IMR-90 (cell line): ENCODE data around the gene ASB5. TPM values are rescaled to one million over a fixed set of nuclear protein-coding genes. Genes with fewer than 3 reads are reported as not detected.

ENCODE experiments used
- ATAC-seq: fragments of 200-7000 bp; cut with Tn5 transposase; 2 replicates; pipeline ENCODE4 v1.9.1; 2020; ENCODE audit warnings: low read depth, mild to moderate bottlenecking, moderate library complexity
- BruUV-seq: library from RNA; stranded (reverse); fragments of 400-500 nt; replicated peaks from 2 replicates; lab custom pipeline; 2021; lab: Mats Ljungman, UMichigan
- CTCF ChIA-PET: fragments of 300-600 bp; formaldehyde crosslinking; extraction: SDS; loops from one replicate; lab custom pipeline; 2021; ENCODE audit warnings: antibody characterized with exemption; lab: Yijun Ruan, JAX
- POLR2A ChIA-PET: fragments of 300-600 bp; sonication (Branson Sonifier 250); formaldehyde crosslinking; loops from one replicate; lab custom pipeline; 2022; ENCODE audit warnings: antibody characterized with exemption; ENCODE audit not compliant: unreplicated experiment; lab: Charles Lee
- DNase-seq: peaks from one replicate; pipeline ENCODE4 v3.0.0; 2013
- H2AFZ ChIP-seq: replicated peaks from 2 replicates; pipeline ENCODE3; 2013; ENCODE audit warnings: low read length, mild to moderate bottlenecking; ENCODE audit not compliant: poor library complexity
- H2AK5ac ChIP-seq: 2 replicates; pipeline ENCODE4 v1.6.1; 2013; ENCODE audit warnings: low read depth, low read length, inconsistent platforms
- H2AK9ac ChIP-seq: replicated peaks from 2 replicates; pipeline ENCODE3; 2013; ENCODE audit warnings: mild to moderate bottlenecking, low read depth, low read length, moderate library complexity; ENCODE audit not compliant: poor library complexity
- H2BK120ac ChIP-seq: 2 replicates; pipeline ENCODE4 v1.6.1; 2013; ENCODE audit warnings: low read depth, low read length, inconsistent platforms
- H2BK15ac ChIP-seq: 3 replicates; pipeline ENCODE4 v1.6.1; 2013; ENCODE audit warnings: low read depth, low read length, inconsistent platforms
- H2BK20ac ChIP-seq: 2 replicates; pipeline ENCODE4 v1.6.1; 2013; ENCODE audit warnings: low read depth, mild to moderate bottlenecking, inconsistent platforms, low read length, moderate library complexity
- H2BK5ac ChIP-seq: 2 replicates; pipeline ENCODE4 v1.6.1; 2013; ENCODE audit warnings: mild to moderate bottlenecking, low read depth, low read length, inconsistent platforms; ENCODE audit not compliant: poor library complexity, severe bottlenecking
- H3K14ac ChIP-seq: replicated peaks from 2 replicates; pipeline ENCODE4 v1.6.1; 2013; ENCODE audit warnings: low read depth, low read length, inconsistent platforms
- H3K18ac ChIP-seq: 2 replicates; pipeline ENCODE4 v1.6.1; 2013; ENCODE audit warnings: low read depth, low read length, control low read depth
- H3K23ac ChIP-seq: 2 replicates; pipeline ENCODE4 v1.6.1; 2013; ENCODE audit warnings: low read depth, low read length, inconsistent platforms
- H3K27ac ChIP-seq: 2 replicates; pipeline ENCODE4 v1.5.1; 2013; ENCODE audit warnings: mild to moderate bottlenecking, control low read depth, low read length; ENCODE audit not compliant: insufficient read depth
- H3K27me3 ChIP-seq: 2 replicates; pipeline ENCODE4 v1.6.1; 2013; ENCODE audit warnings: low read length; ENCODE audit not compliant: control insufficient read depth, insufficient read depth
- H3K36me3 ChIP-seq: 2 replicates; pipeline ENCODE4 v1.6.1; 2013; ENCODE audit warnings: low read length, mixed read lengths; ENCODE audit not compliant: control insufficient read depth, insufficient read depth
- H3K4ac ChIP-seq: 2 replicates; pipeline ENCODE4 v1.6.1; 2013; ENCODE audit warnings: low read depth, low read length, inconsistent platforms
- H3K4me1 ChIP-seq: 2 replicates; pipeline ENCODE4 v1.6.1; 2013; ENCODE audit warnings: low read length, mixed read lengths; ENCODE audit not compliant: control insufficient read depth, insufficient read depth
- H3K4me2 ChIP-seq: 2 replicates; pipeline ENCODE4 v1.6.1; 2013; ENCODE audit warnings: low read depth, mild to moderate bottlenecking, control low read depth, low read length, moderate library complexity
- H3K4me3 ChIP-seq: 2 replicates; pipeline ENCODE4 v1.5.1; 2013; ENCODE audit warnings: low read depth, mild to moderate bottlenecking, control low read depth, low read length, moderate library complexity; ENCODE audit not compliant: insufficient read depth
- H3K56ac ChIP-seq: 2 replicates; pipeline ENCODE4 v1.6.1; 2013; ENCODE audit warnings: low read length, inconsistent platforms; ENCODE audit not compliant: insufficient read depth; ENCODE audit errors: extremely low read depth
- H3K79me1 ChIP-seq, 2 experiments: 2 replicates each; pipeline ENCODE4 v1.6.1; 2013; ENCODE audit warnings: low read length in 2 of 2, inconsistent platforms in 1 of 2, low read depth in 1 of 2
- H3K9ac ChIP-seq: 2 replicates; pipeline ENCODE4 v1.6.1; 2013; ENCODE audit warnings: low read depth, low read length, control low read depth
- H3K9me1 ChIP-seq: 2 replicates; pipeline ENCODE4 v1.6.1; 2013; ENCODE audit warnings: low read length, inconsistent platforms; ENCODE audit not compliant: insufficient read depth
- H3K9me3 ChIP-seq: 2 replicates; pipeline ENCODE4 v1.6.1; 2013; ENCODE audit warnings: low read length; ENCODE audit not compliant: control insufficient read depth, insufficient read depth
- H4K20me1 ChIP-seq: 2 replicates; pipeline ENCODE4 v1.6.1; 2013; ENCODE audit warnings: low read length, inconsistent platforms; ENCODE audit not compliant: insufficient read depth
- H4K5ac ChIP-seq: 2 replicates; pipeline ENCODE4 v1.6.1; 2013; ENCODE audit warnings: mild to moderate bottlenecking, low read depth, low read length, control low read depth
- H4K8ac ChIP-seq, 2 experiments: 2 replicates each; pipeline ENCODE4 v1.6.1; 2013; ENCODE audit warnings: low read depth in 2 of 2, low read length in 2 of 2, control low read depth in 1 of 2, inconsistent platforms in 1 of 2
- H4K91ac ChIP-seq: 2 replicates; pipeline ENCODE4 v1.6.1; 2013; ENCODE audit warnings: low read depth, low read length, inconsistent platforms; ENCODE audit not compliant: insufficient read depth
- CEBPB ChIP-seq: IDR thresholded peaks from 2 replicates; pipeline ENCODE4 v1.6.1; 2012; ENCODE audit warnings: low read depth, low read length, improper control_type of control experiment
- CHD1 ChIP-seq: IDR thresholded peaks from 2 replicates; pipeline ENCODE4 v1.6.1; 2012; ENCODE audit warnings: low read depth, low read length, improper control_type of control experiment
- CTCF ChIP-seq: conservative IDR thresholded peaks from 2 replicates; pipeline ENCODE4 v1.5.1; 2012; ENCODE audit warnings: mild to moderate bottlenecking, low read depth, low read length, improper control_type of control experiment
- ELK1 ChIP-seq: fragments of 150-350 bp; IDR thresholded peaks from 2 replicates; pipeline ENCODE4 v1.6.1; 2016; ENCODE audit warnings: low read depth, mild to moderate bottlenecking, low read length, moderate library complexity, borderline replicate concordance
- FOS ChIP-seq: fragments of 150-350 bp; IDR thresholded peaks from 2 replicates; pipeline ENCODE4 v1.6.1; 2016; ENCODE audit warnings: low read depth, low read length
- MAFK ChIP-seq: IDR thresholded peaks from 2 replicates; pipeline ENCODE4 v1.6.1; 2012; ENCODE audit warnings: low read depth, low read length, improper control_type of control experiment
- MAZ ChIP-seq: IDR thresholded peaks from 2 replicates; pipeline ENCODE4 v1.6.1; 2012; ENCODE audit warnings: low read depth, mild to moderate bottlenecking, low read length, improper control_type of control experiment, moderate library complexity, borderline replicate concordance
- MXI1 ChIP-seq: IDR thresholded peaks from 2 replicates; pipeline ENCODE4 v1.6.1; 2012; ENCODE audit warnings: low read depth, mild to moderate bottlenecking, low read length, moderate library complexity, borderline replicate concordance
- NFE2L2 ChIP-seq: fragments of 150-350 bp; IDR thresholded peaks from 2 replicates; pipeline ENCODE4 v1.6.1; 2016; ENCODE audit warnings: low read depth, mild to moderate bottlenecking, low read length
- RAD21 ChIP-seq: IDR thresholded peaks from 2 replicates; pipeline ENCODE4 v1.6.1; 2012; ENCODE audit warnings: low read length, improper control_type of control experiment
- RCOR1 ChIP-seq: IDR thresholded peaks from 2 replicates; pipeline ENCODE4 v1.6.1; 2012; ENCODE audit warnings: mild to moderate bottlenecking, low read length, improper control_type of control experiment; ENCODE audit not compliant: insufficient replicate concordance
- RFX5 ChIP-seq: IDR thresholded peaks from 2 replicates; pipeline ENCODE4 v1.8.0; 2012; ENCODE audit warnings: low read depth, mild to moderate bottlenecking, low read length, moderate library complexity
- SMC3 ChIP-seq: fragments of 150-350 bp; IDR thresholded peaks from 2 replicates; pipeline ENCODE4 v1.6.1; 2016; ENCODE audit warnings: low read depth, mild to moderate bottlenecking, antibody characterized with exemption, low read length, moderate library complexity
- dilution Hi-C: fragments of 300-500 bp; cut with HindIII; formaldehyde crosslinking; loops from one replicate; pipeline ENCODE4 v1.14.3; 2018; ENCODE audit warnings: low sequenced_read_pairs; ENCODE audit not compliant: unreplicated experiment
- in situ Hi-C: fragments of 300-500 bp; cut with MboI; formaldehyde crosslinking; loops from 3 replicates; pipeline ENCODE4 v1.14.3; 2019; ENCODE audit warnings: low sequenced_read_pairs, inconsistent platforms, mixed read lengths
- intact Hi-C: fragments of 100-400 bp; cut with micrococcal nuclease; formaldehyde crosslinking; loops from 2 replicates; pipeline ENCODE4 v1.10.0; 2022
- polyA plus RNA-seq, 3 experiments: library from polyadenylated mRNA; depleted of rRNA; stranded (reverse); fragments of >200 nt; gene quantifications; 2 replicates each; pipeline ENCODE4 v1.2.3, GENCODE V29; 2012; ENCODE audit warnings: low replicate concordance in 1 of 3
- total RNA-seq: library from RNA; depleted of rRNA; stranded (reverse); fragments of >200 nt; gene quantifications from 2 replicates; pipeline ENCODE4 v1.2.3, GENCODE V29; 2012

ASB5 gene
- total and polyA plus RNA-seq, 2 of the 4 experiments (the other 2 are of a cell fraction), result 0.18 to 0.21 TPM

GRCh38 chr4:176287546-176287945 lies 18.5 kb upstream of the ASB5 start:
- in situ Hi-C loops (no loop called here), dilution Hi-C loops (no loop called here), intact Hi-C loops (no loop called here)
- H2AFZ ChIP-seq, result no peak overlapping the region
- no peak overlapping the region for H2AK5ac ChIP-seq
- H3K9ac ChIP-seq, result no peak overlapping the region
- ATAC-seq (no peak), DNase-seq (no peak)
- ChIA-PET CTCF (interaction anchor here (1.2 kb wide), 1 partner anchor 14 kb away, joined by 4 read pairs; no protein-coding TSS in a partner anchor), POLR2A (no interaction called here)
- TF ChIP-seq MXI1 (no peak), RAD21 (no peak), RCOR1 (no peak), FOS (no peak), MAZ (no peak), CEBPB (no peak), CTCF (no peak), ELK1 (no peak), MAFK (no peak), SMC3 (no peak), NFE2L2 (no peak), CHD1 (no peak), RFX5 (no peak)
- no peak overlapping the region for H2AK9ac ChIP-seq
- no peak overlapping the region for H2BK15ac ChIP-seq
- H3K9me1 ChIP-seq, result no peaks in the 10 kb centered on the region
- H2BK5ac ChIP-seq, result no peak overlapping the region
- BruUV-seq, result no TSS peak
- H3K18ac ChIP-seq, result no peak overlapping the region
- no peak overlapping the region for H4K8ac ChIP-seq
- H2BK120ac ChIP-seq, result no peak overlapping the region
- H3K56ac ChIP-seq, result no peak overlapping the region
- H2BK20ac ChIP-seq, result no peak overlapping the region
- no peak overlapping the region for H4K5ac ChIP-seq
- H3K23ac ChIP-seq, result no peak overlapping the region
- H3K4me1 ChIP-seq, result peaks cover 6% of the 10 kb centered on the region
- no peaks in the 10 kb centered on the region for H3K36me3 ChIP-seq
- no peaks in the 10 kb centered on the region for H3K9me3 ChIP-seq
- H3K4ac ChIP-seq, result no peak overlapping the region
- H3K4me3 ChIP-seq, result no peak overlapping the region
- H3K14ac ChIP-seq, result no peak overlapping the region
- no peaks in the 10 kb centered on the region for H3K27me3 ChIP-seq
- no peaks in the 10 kb centered on the region for H3K79me1 ChIP-seq
- no peak overlapping the region for H3K4me2 ChIP-seq
- no peak overlapping the region for H3K27ac ChIP-seq
- H4K20me1 ChIP-seq, result no peaks in the 10 kb centered on the region
- H4K91ac ChIP-seq, result no peak overlapping the region
